SK-N-MC (cell line): ENCODE results near the gene GRIP1.

Experiments
- EZH2 ChIP-seq: fragments of 200-600 bp; sonication (generic); IDR thresholded peaks from one replicate; pipeline ENCODE4 v1.6.1; 2017; ENCODE audit warnings: antibody characterized with exemption
- POLR2AphosphoS5 ChIP-seq: IDR thresholded peaks from 2 replicates; pipeline ENCODE4 v1.6.1; 2012; ENCODE audit warnings: mild to moderate bottlenecking, low read depth, low read length, borderline replicate concordance

DNA sequence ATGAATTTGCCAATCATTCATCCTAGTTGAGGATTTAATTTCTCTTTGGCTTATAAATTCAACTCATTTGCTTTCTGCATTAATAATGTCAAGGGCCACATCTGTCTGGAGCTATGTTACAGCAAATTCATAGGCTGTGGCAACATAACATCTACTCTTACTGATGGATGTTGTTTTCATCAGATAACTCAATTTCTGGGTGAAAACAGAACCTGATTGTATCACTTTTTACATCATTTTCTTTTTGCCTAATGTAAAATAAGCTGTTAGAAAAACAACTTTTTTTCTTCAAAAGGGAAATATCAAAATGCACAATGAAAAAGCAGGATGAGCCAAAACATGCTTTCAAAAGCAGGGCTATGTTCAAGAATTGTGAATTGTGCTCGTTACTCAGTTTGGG, 303.3 kb downstream of the GRIP1 start:
- TF ChIP-seq POLR2AphosphoS5 = no peak
- no peak for TF ChIP-seq EZH2
